HepG2 (cell line): ENCODE data around the gene TRPM1. TPM values are rescaled to one million over a fixed set of nuclear protein-coding genes. Genes with fewer than 3 reads are reported as not detected.

Experiments used
- ATAC-seq: fragments of 200-7000 bp; cut with Tn5 transposase; 3 replicates; pipeline ENCODE4 v1.9.1; 2020; ENCODE audit warnings: mild to moderate bottlenecking, moderate library complexity
- BruUV-seq: library from RNA; stranded (reverse); fragments of 400-500 nt; replicated peaks from 2 replicates; lab custom pipeline; 2021; lab: Mats Ljungman, UMichigan
- CTCF ChIA-PET: fragments of 300-600 bp; formaldehyde crosslinking; extraction: SDS; loops from one replicate; lab custom pipeline; 2021; ENCODE audit warnings: low total read pairs, inconsistent platforms, low intra/inter-chr PET ratio; lab: Yijun Ruan, JAX
- POLR2A ChIA-PET: fragments of 350-600 bp; sonication (Branson Sonifier 250); formaldehyde crosslinking; loops from one replicate; lab custom pipeline; 2020; ENCODE audit warnings: antibody characterized with exemption, inconsistent platforms; lab: Yijun Ruan, JAX
- DNase-seq: peaks from one replicate; pipeline ENCODE4 v3.0.0-alpha.2; 2015; ENCODE audit warnings: low spot score
- FAIRE-seq: peaks from 3 replicates; lab custom pipeline; 2011; peaks lifted over from hg19 to GRCh38; lab: Jason Lieb, UNC
- H2AFZ ChIP-seq: one replicate; pipeline ENCODE4 v1.6.1; 2011; ENCODE audit warnings: low read length, inconsistent platforms
- H3K27ac ChIP-seq: fragments of 300-600 bp; 3 replicates; pipeline ENCODE4 v1.8.0; 2011; ENCODE audit warnings: mixed run types, mild to moderate bottlenecking, mixed read lengths, low read length, inconsistent platforms; ENCODE audit not compliant: insufficient read depth; ENCODE audit errors: extremely low read length
- H3K27me3 ChIP-seq, 2 experiments: fragments of 200-600 bp in 1 of 2; 2 replicates in 1 of 2; 3 replicates in 1 of 2; pipeline versions ENCODE4 v1.6.0 to v1.8.0; 2011; ENCODE audit warnings: low read length in 2 of 2, mild to moderate bottlenecking in 2 of 2, moderate library complexity in 2 of 2, inconsistent platforms in 1 of 2; ENCODE audit not compliant: insufficient read depth in 2 of 2, control insufficient read depth in 1 of 2
- H3K36me3 ChIP-seq, 2 experiments: fragments of 200-600 bp in 1 of 2; replicated peaks in 1 of 2; 2 replicates in 1 of 2; 3 replicates in 1 of 2; pipeline versions ENCODE4 v1.5.1 to v1.8.0; 2011; ENCODE audit warnings: low read length in 2 of 2, inconsistent platforms in 1 of 2; ENCODE audit not compliant: insufficient read depth in 2 of 2, control insufficient read depth in 1 of 2
- H3K4me1 ChIP-seq: 2 replicates; pipeline ENCODE4 v1.5.1; 2012; ENCODE audit warnings: low read length, inconsistent platforms; ENCODE audit not compliant: insufficient read depth
- H3K4me2 ChIP-seq: 2 replicates; pipeline ENCODE4 v1.6.0; 2011; ENCODE audit warnings: low read depth, low read length, inconsistent platforms
- H3K4me3 ChIP-seq, 3 experiments: fragments of 200-600 bp in 1 of 3; sonication (generic), shearing (Covaris generic) in 1 of 3; replicated peaks in 1 of 3; 2 replicates each; pipeline ENCODE4 v1.5.1; 2011 to 2016; ENCODE audit warnings: low read length in 3 of 3, inconsistent platforms in 2 of 3, low read depth in 2 of 3, mild to moderate bottlenecking in 2 of 3, control low read depth in 1 of 3, mixed read lengths in 1 of 3; ENCODE audit not compliant: insufficient read depth in 1 of 3
- H3K79me2 ChIP-seq: one replicate; pipeline ENCODE4 v1.6.1; 2011; ENCODE audit warnings: low read length, inconsistent platforms; ENCODE audit not compliant: insufficient read depth
- H3K9ac ChIP-seq: 2 replicates; pipeline ENCODE4 v1.6.0; 2011; ENCODE audit warnings: mild to moderate bottlenecking, low read depth, low read length, inconsistent platforms; ENCODE audit not compliant: insufficient read depth
- H3K9me3 ChIP-seq: 2 replicates; pipeline ENCODE4 v1.5.1; 2012; ENCODE audit warnings: mild to moderate bottlenecking, low read length
- H4K20me1 ChIP-seq: 2 replicates; pipeline ENCODE4 v1.6.0; 2011; ENCODE audit warnings: inconsistent platforms, mild to moderate bottlenecking, low read length, moderate library complexity; ENCODE audit not compliant: insufficient read depth
- CTCF ChIP-seq: sonication (generic); formaldehyde crosslinking; IDR thresholded peaks from 2 replicates; pipeline ENCODE4 v1.5.0; 2020; ENCODE audit warnings: mild to moderate bottlenecking, missing genetic modification reagents, moderate library complexity
- EHMT2 ChIP-seq: fragments of 200-600 bp; sonication (generic); IDR thresholded peaks from 2 replicates; pipeline ENCODE4 v1.7.0; 2017; ENCODE audit warnings: antibody characterized with exemption, low read depth, low read length, borderline replicate concordance
- KDM3A ChIP-seq: IDR thresholded peaks from 2 replicates; pipeline ENCODE4 v1.6.1; 2018; ENCODE audit warnings: low read depth, missing compliant biosample characterization
- MAZ ChIP-seq, 2 experiments: sonication (generic) in 1 of 2; formaldehyde crosslinking in 1 of 2; IDR thresholded peaks; 2 replicates each; pipeline versions ENCODE4 v1.5.0 to v1.6.1; 2012 to 2020; ENCODE audit warnings: low read depth in 2 of 2, mild to moderate bottlenecking in 2 of 2, borderline replicate concordance in 1 of 2, improper control_type of control experiment in 1 of 2, low read length in 1 of 2, missing genetic modification reagents in 1 of 2, moderate library complexity in 1 of 2
- SSRP1 ChIP-seq: IDR thresholded peaks from 2 replicates; pipeline ENCODE4 v1.6.1; 2016; ENCODE audit warnings: control low read depth
- TEAD3 ChIP-seq: optimal IDR thresholded peaks from 2 replicates; pipeline ENCODE3; 2016; ENCODE audit warnings: borderline replicate concordance
- TOE1 ChIP-seq: sonication (generic); formaldehyde crosslinking; IDR thresholded peaks from 2 replicates; pipeline ENCODE4 v1.4.0; 2020; ENCODE audit warnings: mild to moderate bottlenecking, missing genetic modification reagents
- ZNF20 ChIP-seq: sonication (generic); formaldehyde crosslinking; IDR thresholded peaks from 2 replicates; pipeline ENCODE4 v1.4.0; 2020; ENCODE audit warnings: mild to moderate bottlenecking, moderate library complexity, missing genetic modification reagents
- ZNF644 ChIP-seq: IDR thresholded peaks from 2 replicates; pipeline ENCODE4 v1.6.1; 2016; ENCODE audit warnings: low read depth
- ZNF75D ChIP-seq: sonication (generic); formaldehyde crosslinking; IDR thresholded peaks from 2 replicates; pipeline ENCODE4 v1.8.1; 2023; ENCODE audit warnings: missing genetic modification reagents, mild to moderate bottlenecking, borderline replicate concordance
- WGBS: methylation state at CpG from one replicate; pipeline ENCODE4 v1.1.6; 2017; ENCODE audit warnings: low lambda C conversion rate; 5-methylcytosine and 5-hydroxymethylcytosine counted together
- in situ Hi-C: cut with HindIII; loops from 2 replicates; pipeline ENCODE4 v1.10.0; 2017; ENCODE audit warnings: low pct_unique_long_range_greater_than_20kb; ENCODE audit not compliant: extremely low pct_ligation_motif_present
- intact Hi-C: fragments of 100-400 bp; cut with micrococcal nuclease; formaldehyde crosslinking; loops from one replicate; pipeline ENCODE4 v1.10.0; 2022; ENCODE audit not compliant: unreplicated experiment
- polyA plus RNA-seq, 8 experiments: library from polyadenylated mRNA; depleted of rRNA in 3 of 8; stranded (reverse) in 7 of 8; unstranded in 1 of 8; fragments of >200 nt; fragmentation: Illumina TruSeq in 4 of 8; extraction: Trizol in 4 of 8; gene quantifications; 2 replicates each; pipeline versions ENCODE4 v1.2.1 to v1.2.3, GENCODE V29; 2011 to 2016; ENCODE audit warnings: low read depth in 4 of 8, missing spikeins in 1 of 8, mixed read lengths in 1 of 8; ENCODE audit not compliant: insufficient read depth in 1 of 8
- total RNA-seq, 5 experiments: library from RNA; depleted of rRNA; stranded (reverse); fragments of >200 nt; fragmentation: Illumina TruSeq; extraction: Trizol; gene quantifications; 2 replicates each; pipeline ENCODE4 v1.2.3, GENCODE V29; 2016; ENCODE audit warnings: low read depth in 1 of 5

The TRPM1 gene
- total and polyA plus RNA-seq, 2 of the 13 experiments (the other 11 are each of a cell fraction or from before 2014, with no cell fraction given): not detected

DNA sequence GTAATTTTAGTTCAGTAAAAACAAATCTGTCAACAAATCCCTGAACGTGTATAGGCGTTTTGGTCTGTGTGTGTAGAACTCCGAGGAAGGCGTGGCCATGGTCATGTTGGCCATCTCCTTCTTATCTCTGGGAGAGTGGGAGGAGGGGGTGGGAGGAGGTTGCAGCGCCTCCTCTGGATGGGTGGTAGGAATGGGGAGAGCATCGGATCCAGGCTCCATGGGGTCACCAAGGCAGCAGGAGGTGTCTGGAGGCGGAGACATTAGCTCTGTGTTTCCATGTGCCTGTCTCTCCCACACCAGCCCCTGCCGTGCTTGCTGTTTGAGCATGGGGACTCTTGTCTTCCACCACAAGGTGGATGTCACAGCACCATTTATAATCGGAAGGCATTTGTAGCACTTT, 34.5 kb upstream of the TRPM1 start:
- TF ChIP-seq ZNF75D (CRISPR knock-in tag) (no peak), ZNF20 (no peak), MAZ (IDR thresholded peaks at IDR 0.05; ENCODE audit: borderline replicate concordance, low read depth, low read length) (peak; percentile 43; the same call in 1 of the 2 replicates), MAZ (CRISPR knock-in tag; IDR thresholded peaks at IDR 0.05; ENCODE audit: low read depth) (no peak), EHMT2 (peak; percentile 46; the same call in 1 of the 2 replicates), TEAD3 (CRISPR knock-in tag) (peak; percentile 6), CTCF (peak; percentile 46), SSRP1 (no peak), TOE1 (CRISPR knock-in tag) (no peak), ZNF644 (CRISPR knock-in tag) (0 out of 2 replicates have a peak, but pooled peaks have one; percentile 26), KDM3A (no peak)
- no peak overlapping the region for H3K4me3 ChIP-seq
- no TSS peak for BruUV-seq
- no peaks in the 10 kb centered on the region for H3K79me2 ChIP-seq
- intact Hi-C loops: loop anchor here (10.0 kb wide), 1 partner anchor 59 kb away; no protein-coding TSS in a partner anchor
- ChIA-PET POLR2A (no interaction called here), CTCF (no interaction called here)
- peaks cover 13% of the 10 kb centered on the region for H3K4me1 ChIP-seq
- H3K27me3 ChIP-seq: 0 out of 5 replicates have a peak, but pooled peaks cover 0 to 1% of the 10 kb centered on the region in 2 experiments
- FAIRE-seq: peak; percentile 26
- no peaks in the 10 kb centered on the region for H3K9me3 ChIP-seq
- 6% methylated on average over 6 of the region's 9 CpGs for WGBS
- no peaks in the 10 kb centered on the region for H3K36me3 ChIP-seq
- peak; percentile 86 for ATAC-seq
- H4K20me1 ChIP-seq: no peaks in the 10 kb centered on the region
- H3K27ac ChIP-seq: no peak overlapping the region
- H3K9ac ChIP-seq: no peak overlapping the region
- H2AFZ ChIP-seq: no peak overlapping the region
- H3K4me2 ChIP-seq: peak overlapping the region; percentile 32
- DNase-seq: peak; percentile 28
- in situ Hi-C loops: loop anchor here (25.0 kb wide), 1 partner anchor 149 kb away; the partner anchor contains the start of gene MTMR10
